CD4-positive, alpha-beta memory T cell (primary cell): ENCODE measurements around the gene EMD. TPM values are rescaled to one million over a fixed set of nuclear protein-coding genes. Genes with fewer than 3 reads are reported as not detected.
"Not testable (repeated sequence)": the region's sequence is repeated elsewhere in the genome, so short reads cannot be mapped to it uniquely, and the experiment has no call there.

Source experiments
- CTCF ChIA-PET: fragments of 350-600 bp; sonication (Branson Sonifier 250); formaldehyde crosslinking; loops from one replicate; lab custom pipeline; 2021; ENCODE audit warnings: inconsistent platforms; ENCODE audit not compliant: partially characterized antibody; lab: Charles Lee
- POLR2A ChIA-PET: fragments of 350-600 bp; sonication (Branson Sonifier 250); formaldehyde crosslinking; loops from one replicate; lab custom pipeline; 2021; ENCODE audit not compliant: partially characterized antibody; lab: Charles Lee
- DNase-seq, 5 donors: peaks; one replicate each; pipeline versions ENCODE4 v3.0.0 to v3.0.0-alpha.2; 2020 to 2022; ENCODE audit warnings: mixed read lengths in 1 of 5
- H3K27ac ChIP-seq: one replicate; pipeline ENCODE4 v1.7.0; 2013; ENCODE audit warnings: low read depth, low read length
- H3K27me3 ChIP-seq: 2 replicates; pipeline ENCODE4 v1.7.0; 2013; ENCODE audit warnings: mild to moderate bottlenecking, low read length, moderate library complexity; ENCODE audit not compliant: insufficient read depth
- H3K36me3 ChIP-seq: 2 replicates; pipeline ENCODE4 v1.7.0; 2013; ENCODE audit warnings: mild to moderate bottlenecking, low read length, moderate library complexity; ENCODE audit not compliant: insufficient read depth
- H3K4me1 ChIP-seq: 2 replicates; pipeline ENCODE4 v1.7.0; 2013; ENCODE audit warnings: mild to moderate bottlenecking, low read length, moderate library complexity; ENCODE audit not compliant: insufficient read depth
- H3K4me3 ChIP-seq, 2 donors: one replicate each; pipeline ENCODE4 v1.7.0; 2013; ENCODE audit warnings: low read length in 2 of 2, mild to moderate bottlenecking in 1 of 2
- H3K9me3 ChIP-seq, 2 donors: one replicate each; pipeline ENCODE4 v1.7.0; 2013; ENCODE audit warnings: low read length in 2 of 2, control low read depth in 1 of 2; ENCODE audit not compliant: control insufficient read depth in 1 of 2
- H3K27ac Mint-ChIP-seq, 7 donors: one replicate each; pipeline ENCODE4 v1.8.0; 2020 to 2021; ENCODE audit warnings: mixed read lengths in 7 of 7, mild to moderate bottlenecking in 6 of 7, inconsistent platforms in 3 of 7, moderate library complexity in 3 of 7
- H3K27me3 Mint-ChIP-seq, 2 donors: one replicate each; pipeline ENCODE4 v1.8.0; 2020 to 2021; ENCODE audit warnings: mixed read lengths in 2 of 2
- H3K36me3 Mint-ChIP-seq, 2 donors: one replicate each; pipeline ENCODE4 v1.8.0; 2020 to 2021; ENCODE audit warnings: mixed read lengths in 2 of 2, inconsistent platforms in 1 of 2, mild to moderate bottlenecking in 1 of 2
- H3K4me1 Mint-ChIP-seq, 4 donors: one replicate each; pipeline ENCODE4 v1.8.0; 2020 to 2021; ENCODE audit warnings: mixed read lengths in 4 of 4, mild to moderate bottlenecking in 1 of 4
- H3K4me3 Mint-ChIP-seq, 8 donors: one replicate each; pipeline ENCODE4 v1.8.0; 2020 to 2021; ENCODE audit warnings: mixed read lengths in 8 of 8, mild to moderate bottlenecking in 7 of 8, moderate library complexity in 6 of 8, inconsistent platforms in 3 of 8
- H3K9me3 Mint-ChIP-seq, 8 donors: one replicate each; pipeline ENCODE4 v1.8.0; 2020 to 2021; ENCODE audit warnings: mixed read lengths in 8 of 8, mild to moderate bottlenecking in 5 of 8, inconsistent platforms in 3 of 8, moderate library complexity in 1 of 8
- intact Hi-C: fragments of 100-400 bp; cut with micrococcal nuclease; formaldehyde crosslinking; loops from one replicate; pipeline ENCODE4 v1.15.1; 2023
- polyA plus RNA-seq, 2 donors: library from polyadenylated mRNA; unstranded; fragments of 300-500 nt; fragmentation: Illumina TruSeq; gene quantifications; one replicate each; pipeline ENCODE4 v1.2.3, GENCODE V29; 2021
- total RNA-seq, 2 experiments: library from RNA; stranded (reverse); gene quantifications; one replicate each; pipeline ENCODE4 v1.2.3, GENCODE V29; 2021

The EMD gene
- total and polyA plus RNA-seq, 4 experiments from 2014 or later, result 30.3 to 88.7 (median 61.2) TPM

DNA sequence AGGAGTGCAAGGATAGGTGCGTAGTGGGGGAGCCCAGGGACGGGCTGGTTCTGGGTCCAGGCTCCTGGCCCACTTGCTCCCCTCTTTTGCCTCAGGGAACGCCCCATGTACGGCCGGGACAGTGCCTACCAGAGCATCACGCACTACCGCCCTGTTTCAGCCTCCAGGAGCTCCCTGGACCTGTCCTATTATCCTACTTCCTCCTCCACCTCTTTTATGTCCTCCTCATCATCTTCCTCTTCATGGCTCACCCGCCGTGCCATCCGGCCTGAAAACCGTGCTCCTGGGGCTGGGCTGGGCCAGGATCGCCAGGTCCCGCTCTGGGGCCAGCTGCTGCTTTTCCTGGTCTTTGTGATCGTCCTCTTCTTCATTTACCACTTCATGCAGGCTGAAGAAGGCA, 1.7 kb downstream of the EMD start:
- Mint-ChIP-seq H3K27me3 (no peaks in the 10 kb centered on the region), H3K4me3 (peak overlapping the region; percentile 75 to 91 (median 83)), H3K4me1 (peaks cover 4 to 17% (median 11%) of the 10 kb centered on the region in 4 donors), H3K36me3 (peaks cover 3 to 14% of the 10 kb centered on the region in 2 donors), H3K27ac (peak overlapping the region; percentile 90 to 95 (median 94)), H3K9me3 (peaks cover 0 to 2% (median 0%) of the 10 kb centered on the region in 8 donors)
- ChIA-PET POLR2A (interaction anchor here (3.7 kb wide), 1 partner anchor 12 kb away, joined by 36 read pairs; no protein-coding TSS in a partner anchor), CTCF (interaction anchor here (2.5 kb wide), 1 partner anchor 10 kb away, joined by 5 read pairs; no protein-coding TSS in a partner anchor)
- H3K36me3 ChIP-seq, result no peaks in the 10 kb centered on the region
- H3K4me3 ChIP-seq, result no peak overlapping the region
- DNase-seq, result peak in 1 of 5 donors; percentile 14
- H3K27ac ChIP-seq, result peak overlapping the region; percentile 99
- peaks cover 22% of the 10 kb centered on the region for H3K4me1 ChIP-seq
- no peaks in the 10 kb centered on the region for H3K9me3 ChIP-seq
- no peaks in the 10 kb centered on the region for H3K27me3 ChIP-seq
- intact Hi-C loops, result no loop called here

DNA sequence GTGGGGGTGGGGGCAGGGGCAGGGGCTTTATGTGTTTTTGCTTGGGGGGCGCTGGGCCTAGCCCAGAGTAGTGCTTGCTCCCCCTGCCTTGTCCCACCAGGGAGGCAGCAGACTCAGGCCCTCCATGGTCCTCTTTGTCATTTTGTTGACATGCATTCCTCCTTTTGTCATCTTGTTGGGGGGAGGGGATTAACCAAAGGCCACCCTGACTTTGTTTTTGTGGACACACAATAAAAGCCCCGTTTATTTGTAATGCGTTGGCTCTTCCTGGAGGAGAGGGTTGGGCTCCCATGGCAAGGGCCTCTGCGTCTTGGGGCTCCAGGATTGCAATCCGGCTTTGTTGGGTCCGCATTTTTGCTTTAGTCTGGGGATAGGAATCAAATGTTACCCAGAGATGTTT, 2.2 kb downstream of the EMD start:
- intact Hi-C loops, result no loop called here
- DNase-seq, result peak in 1 of 5 donors; percentile 13
- no peaks in the 10 kb centered on the region for H3K27me3 Mint-ChIP-seq
- Histone ChIP-seq H3K9me3 (no peaks in the 10 kb centered on the region), H3K36me3 (no peaks in the 10 kb centered on the region), H3K27ac (no peak overlapping the region), H3K4me1 (peaks cover 22% of the 10 kb centered on the region), H3K4me3 (no peak overlapping the region), H3K27me3 (no peaks in the 10 kb centered on the region)
- peaks cover 4 to 17% (median 11%) of the 10 kb centered on the region in 4 donors for H3K4me1 Mint-ChIP-seq
- ChIA-PET POLR2A (interaction anchor here (1.0 to 3.7 kb wide), 3 partner anchors 8 to 31 kb away, joined by 3 to 22 read pairs (median 5); no protein-coding TSS in a partner anchor), CTCF (interaction anchor here (2.5 kb wide), 1 partner anchor 11 kb away, joined by 5 read pairs; no protein-coding TSS in a partner anchor)
- peaks cover 3 to 14% of the 10 kb centered on the region in 2 donors for H3K36me3 Mint-ChIP-seq
- peak overlapping the region in 1 of 8 donors; percentile 45 for H3K4me3 Mint-ChIP-seq
- H3K9me3 Mint-ChIP-seq, result peaks cover 0 to 2% (median 0%) of the 10 kb centered on the region in 8 donors
- H3K27ac Mint-ChIP-seq, result peak overlapping the region in 3 of 7 donors; percentile 65 to 95 (median 84)

DNA sequence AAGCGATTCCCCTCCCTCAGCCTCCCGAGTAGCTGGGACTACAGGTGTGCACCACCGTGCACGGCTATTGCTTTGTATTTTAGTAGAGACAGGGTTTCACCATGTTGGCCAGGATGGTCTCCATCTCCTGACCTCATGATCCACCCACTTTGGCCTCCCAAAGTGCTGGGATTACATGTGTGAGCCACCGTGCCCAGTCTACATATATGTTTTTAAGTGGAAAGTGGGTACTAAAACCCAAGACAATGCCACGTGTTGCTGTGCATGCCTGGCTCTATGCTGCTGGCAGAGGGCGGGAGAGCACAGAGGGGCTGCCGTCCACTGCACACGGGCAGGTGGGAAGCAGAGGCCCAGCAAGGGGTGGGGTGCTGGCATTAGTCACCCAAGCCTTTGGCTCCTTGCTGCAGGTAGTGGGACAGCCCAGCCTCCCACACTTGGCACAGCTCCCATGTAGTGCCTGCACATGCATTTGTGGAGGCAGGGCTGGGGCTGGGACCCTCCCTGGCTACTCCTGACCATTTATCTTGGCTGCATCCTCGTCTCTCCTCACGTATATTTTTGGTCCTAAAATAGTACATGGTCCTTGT, 3.5 kb downstream of the EMD start:
- no peak overlapping the region for H3K27ac ChIP-seq
- Mint-ChIP-seq H3K4me1 (peaks cover 4 to 17% (median 11%) of the 10 kb centered on the region in 4 donors), H3K27ac (peak overlapping the region in 4 of 7 donors; percentile 22 to 95 (median 86)), H3K36me3 (peaks cover 3 to 14% of the 10 kb centered on the region in 2 donors), H3K27me3 (no peaks in the 10 kb centered on the region), H3K4me3 (peak overlapping the region in 1 of 8 donors; percentile 39), H3K9me3 (peaks cover 0 to 2% (median 0%) of the 10 kb centered on the region in 8 donors)
- CTCF ChIA-PET, result interaction anchor here (1.4 kb wide), 1 partner anchor 151 kb away, joined by 3 read pairs; no protein-coding TSS in a partner anchor
- no peaks in the 10 kb centered on the region for H3K36me3 ChIP-seq
- POLR2A ChIA-PET, result interaction anchor here (0.9 to 3.7 kb wide), 7 partner anchors 9 to 55 kb away, joined by 3 to 22 read pairs (median 4); partner anchors contain the start of genes FLNA and RPL10
- H3K4me3 ChIP-seq, result no peak overlapping the region
- DNase-seq, result peak in 1 of 5 donors; percentile 8
- H3K4me1 ChIP-seq, result peaks cover 17% of the 10 kb centered on the region
- intact Hi-C loops, result no loop called here
- no peaks in the 10 kb centered on the region for H3K27me3 ChIP-seq
- H3K9me3 ChIP-seq, result no peaks in the 10 kb centered on the region

DNA sequence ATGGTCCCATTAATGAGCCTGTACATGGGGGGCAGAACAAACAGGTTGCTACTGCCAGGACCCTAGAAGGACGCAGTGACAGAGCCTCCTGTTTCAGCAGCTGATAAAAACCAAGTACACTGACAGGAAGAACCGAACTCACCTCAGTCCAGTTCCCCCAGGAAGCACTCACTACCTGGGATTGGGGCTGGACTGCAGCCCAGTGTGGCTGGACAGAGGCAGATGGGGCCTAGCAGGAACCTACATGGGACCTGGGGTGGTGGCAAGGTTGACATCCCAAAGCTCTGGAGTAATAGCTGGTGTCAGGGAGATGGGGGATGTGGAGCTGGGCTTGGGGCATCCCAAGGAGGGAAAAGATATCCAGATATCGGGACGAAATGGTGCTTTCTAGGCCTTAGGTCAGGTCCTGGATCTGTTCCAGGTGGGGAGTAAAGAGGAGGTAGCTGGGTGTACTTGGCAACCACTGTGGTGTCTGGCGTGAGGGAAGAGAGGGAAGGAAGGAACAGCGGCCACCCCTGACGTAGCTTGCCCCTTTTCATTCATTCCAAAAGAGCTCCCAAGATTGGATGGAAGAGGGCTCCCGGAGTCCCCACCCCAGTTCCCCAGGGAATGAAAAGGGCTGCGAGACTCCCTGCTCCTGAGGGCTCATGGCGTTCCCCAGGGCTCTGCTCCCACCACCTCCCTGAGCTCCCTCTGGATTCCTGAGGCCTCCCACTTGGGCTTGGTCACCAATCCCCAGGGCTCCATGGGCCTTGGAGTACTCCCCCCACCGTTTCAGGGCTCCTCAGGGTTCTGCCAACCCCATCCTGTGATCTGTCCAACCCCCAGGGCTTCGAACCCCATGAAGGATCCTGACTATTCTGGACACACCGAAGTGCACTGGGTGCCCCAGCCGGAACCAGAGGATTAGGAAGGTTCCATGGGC, 4.5 kb downstream of the EMD start:
- Histone ChIP-seq H3K4me1 (peaks cover 12% of the 10 kb centered on the region), H3K4me3 (no peak overlapping the region), H3K9me3 (no peaks in the 10 kb centered on the region), H3K27ac (no peak overlapping the region), H3K36me3 (no peaks in the 10 kb centered on the region), H3K27me3 (no peaks in the 10 kb centered on the region)
- Mint-ChIP-seq H3K4me3 (no peak overlapping the region), H3K36me3 (peaks cover 3 to 13% of the 10 kb centered on the region in 2 donors), H3K9me3 (peaks cover 0 to 2% (median 0%) of the 10 kb centered on the region in 8 donors), H3K27ac (peak overlapping the region in 5 of 7 donors; percentile 22 to 77 (median 63)), H3K4me1 (peaks cover 3 to 17% (median 9%) of the 10 kb centered on the region in 4 donors), H3K27me3 (no peaks in the 10 kb centered on the region)
- POLR2A ChIA-PET, result interaction anchor here (0.8 to 3.7 kb wide), 5 partner anchors 10 to 111 kb away, joined by 3 to 22 read pairs (median 4); partner anchors contain the start of genes FLNA and RPL10
- DNase-seq, result peak in 1 of 5 donors; percentile 9
- CTCF ChIA-PET, result interaction anchor here (1.4 kb wide), 1 partner anchor 150 kb away, joined by 3 read pairs; no protein-coding TSS in a partner anchor
- intact Hi-C loops, result no loop called here

DNA sequence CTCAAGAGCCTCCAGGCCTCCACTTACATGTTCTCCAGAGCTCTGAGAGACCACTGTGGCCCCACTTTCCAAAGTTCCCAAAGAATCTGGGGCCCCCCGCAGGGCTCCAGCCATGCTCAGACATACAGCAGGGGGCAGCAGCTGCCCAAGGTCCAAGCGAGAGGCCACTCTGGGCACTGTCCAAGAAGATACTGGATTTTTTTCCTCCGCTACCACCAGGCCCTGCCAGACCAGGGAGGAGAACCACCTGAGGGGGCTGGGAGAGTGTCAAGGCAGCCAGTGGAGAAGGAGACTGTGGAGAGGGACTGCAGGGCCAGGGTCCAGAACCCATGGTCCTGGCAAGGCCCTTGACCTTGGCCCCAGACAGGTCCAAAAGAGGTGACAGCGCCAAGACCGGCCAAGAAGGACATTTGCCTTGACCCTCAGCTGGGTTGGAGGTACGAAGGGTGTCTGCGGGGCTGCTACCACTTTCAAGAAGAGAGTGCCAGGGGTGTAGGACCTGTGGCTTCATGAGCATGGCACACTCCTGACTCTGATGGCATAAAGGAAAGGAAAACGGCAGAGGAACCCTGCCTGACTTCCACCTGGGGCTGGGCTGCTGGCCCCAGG, 5.3 kb downstream of the EMD start:
- intact Hi-C loops, result no loop called here
- Mint-ChIP-seq H3K27me3 (no peaks in the 10 kb centered on the region), H3K36me3 (peaks cover 3 to 10% of the 10 kb centered on the region in 2 donors), H3K4me3 (peak overlapping the region in 1 of 8 donors; percentile 48), H3K27ac (peak overlapping the region in 6 of 7 donors; percentile 29 to 87 (median 78)), H3K9me3 (peaks cover 0 to 2% (median 0%) of the 10 kb centered on the region in 8 donors), H3K4me1 (peaks cover 3 to 17% (median 7%) of the 10 kb centered on the region in 4 donors)
- H3K4me3 ChIP-seq, result no peak overlapping the region
- no peaks in the 10 kb centered on the region for H3K36me3 ChIP-seq
- peaks cover 12% of the 10 kb centered on the region for H3K4me1 ChIP-seq
- POLR2A ChIA-PET, result interaction anchor here (3.7 kb wide), 1 partner anchor 14 kb away, joined by 22 read pairs; no protein-coding TSS in a partner anchor
- no peaks in the 10 kb centered on the region for H3K9me3 ChIP-seq
- no peak overlapping the region for H3K27ac ChIP-seq
- CTCF ChIA-PET, result interaction anchor here (1.4 kb wide), 1 partner anchor 149 kb away, joined by 3 read pairs; no protein-coding TSS in a partner anchor
- DNase-seq, result peak in 1 of 5 donors; percentile 13
- no peaks in the 10 kb centered on the region for H3K27me3 ChIP-seq

DNA sequence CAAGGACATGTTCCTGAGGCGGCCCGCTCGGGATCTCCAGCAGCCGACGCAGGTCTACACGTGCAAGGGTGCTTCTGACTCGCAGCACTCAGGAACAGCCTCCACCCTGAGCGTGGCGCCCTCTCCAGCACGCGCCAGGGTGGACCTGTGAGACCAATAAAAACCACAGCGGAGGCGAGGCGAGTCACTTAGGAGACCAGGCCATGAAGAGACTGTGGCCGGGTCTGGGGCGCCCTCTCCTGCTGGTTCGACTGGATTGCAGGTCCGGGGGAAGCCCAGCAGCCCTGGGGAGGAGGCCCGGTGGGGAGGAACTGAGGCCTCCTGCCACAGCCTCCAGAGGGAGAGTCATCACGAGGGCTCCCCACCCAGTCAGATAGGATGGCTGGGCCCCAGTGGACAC, 9.0 kb downstream of the EMD start:
- H3K9me3 Mint-ChIP-seq, H3K27me3 ChIP-seq, H3K27me3 Mint-ChIP-seq, H3K36me3 ChIP-seq, POLR2A ChIA-PET, H3K36me3 Mint-ChIP-seq, CTCF ChIA-PET, H3K4me3 Mint-ChIP-seq, DNase-seq, intact Hi-C loops, H3K9me3 ChIP-seq, H3K27ac ChIP-seq, H3K4me1 Mint-ChIP-seq, H3K27ac Mint-ChIP-seq, H3K4me1 ChIP-seq, H3K4me3 ChIP-seq: not testable (repeated sequence)
